HG02623 (cell line): ENCODE measurements around the gene CAB39L.

Experiments used
- ATAC-seq: cut with Tn5 transposase; IDR thresholded peaks from one replicate; pipeline ENCODE4 v1.9.1; 2021; ENCODE audit warnings: moderate library complexity; ENCODE audit not compliant: unreplicated experiment

CAB39L gene

GRCh38 chr13:49400755-49401659, 42.9 kb downstream of the CAB39L start:
- ATAC-seq, result peak; percentile 48

GRCh38 chr13:49399801-49400472, 43.9 kb downstream of the CAB39L start:
- ATAC-seq, result no peak

DNA sequence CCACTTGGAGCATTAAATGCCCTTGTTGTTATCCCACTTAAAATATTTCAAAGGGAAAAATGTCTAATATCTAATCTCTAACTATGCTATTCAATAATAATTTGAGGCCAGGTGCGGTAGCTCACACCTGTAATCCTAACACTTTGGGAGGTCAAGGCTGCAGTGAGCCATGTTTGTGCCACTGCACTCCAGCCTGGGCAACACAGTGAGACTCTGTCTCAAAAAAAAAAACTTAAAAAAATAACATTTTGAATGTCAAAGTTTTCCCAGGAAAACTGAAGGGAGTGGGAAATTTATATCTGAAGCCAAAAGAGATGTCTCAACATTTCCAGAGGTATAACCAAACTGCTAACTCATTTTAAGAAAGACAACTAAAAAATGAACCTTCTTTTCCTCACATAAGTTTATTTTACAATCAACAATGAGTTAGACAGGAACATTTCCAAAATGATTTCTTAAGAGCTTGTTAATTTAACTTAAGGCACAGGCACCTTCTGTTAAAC, 47.9 kb downstream of the CAB39L start:
- ATAC-seq, result no peak

DNA sequence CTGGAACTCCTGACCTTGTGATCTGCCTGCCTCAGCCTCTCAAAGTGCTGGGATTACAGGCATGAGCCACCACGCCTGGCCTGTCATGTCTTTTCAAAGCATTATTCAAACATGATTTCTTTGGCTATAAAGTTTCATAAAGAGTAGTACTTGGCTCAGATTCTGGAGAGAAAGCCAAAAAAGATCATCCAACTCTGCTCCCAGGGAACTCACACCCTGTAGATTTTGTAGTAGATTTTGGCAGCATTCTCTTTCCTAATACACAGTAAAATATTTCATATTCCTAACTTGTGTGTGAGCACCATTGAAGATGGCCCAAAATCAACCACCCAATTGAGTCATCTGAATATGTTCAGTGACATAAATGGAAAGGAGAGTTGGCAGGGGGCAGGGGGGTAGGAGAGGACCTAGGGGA, 48.4 kb downstream of the CAB39L start:
- ATAC-seq, result no peak

GRCh38 chr13:49388091-49388635, 55.7 kb downstream of the CAB39L start:
- ATAC-seq, result no peak

DNA sequence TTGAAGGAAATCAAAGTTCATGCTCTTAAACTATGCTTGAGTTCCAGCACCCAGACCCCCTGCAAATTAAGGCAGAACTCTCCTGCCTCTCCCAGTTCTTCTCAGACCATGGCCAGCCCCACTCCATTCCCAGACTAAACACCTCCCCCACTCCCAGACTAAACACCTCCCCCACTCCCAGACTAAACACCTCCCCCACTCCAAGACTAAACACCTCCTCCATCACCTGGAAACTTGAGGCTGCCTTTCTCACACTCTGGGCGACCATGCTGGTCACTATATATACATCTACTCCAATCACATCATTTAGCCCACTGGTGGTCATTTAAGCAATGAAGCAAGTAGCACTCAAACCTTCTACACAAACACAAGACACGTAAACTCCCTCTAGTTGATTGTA, 57.2 kb downstream of the CAB39L start:
- no peak for ATAC-seq

DNA sequence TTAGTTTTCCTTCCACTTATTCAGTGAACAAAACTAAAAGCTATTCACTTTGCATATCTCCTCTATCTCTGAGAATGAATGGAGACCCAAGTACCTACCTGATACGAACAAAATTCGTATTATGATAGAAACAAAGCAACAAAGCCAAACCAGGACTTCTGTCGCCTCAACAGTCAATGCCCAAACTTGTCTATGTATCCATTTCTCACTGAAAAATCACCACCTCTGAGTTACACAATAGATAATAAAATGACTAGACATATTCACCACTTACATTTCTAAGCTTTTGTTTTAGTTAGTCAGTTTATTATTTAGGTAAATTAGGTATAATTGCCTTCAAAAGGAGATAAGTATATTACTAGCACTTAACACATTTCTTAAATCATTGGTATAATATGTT, 67.7 kb downstream of the CAB39L start:
- ATAC-seq, result no peak

- no peak for ATAC-seq
Observed at GRCh38 chr13:49374585-49375290, 69.1 kb downstream of the CAB39L start.

DNA sequence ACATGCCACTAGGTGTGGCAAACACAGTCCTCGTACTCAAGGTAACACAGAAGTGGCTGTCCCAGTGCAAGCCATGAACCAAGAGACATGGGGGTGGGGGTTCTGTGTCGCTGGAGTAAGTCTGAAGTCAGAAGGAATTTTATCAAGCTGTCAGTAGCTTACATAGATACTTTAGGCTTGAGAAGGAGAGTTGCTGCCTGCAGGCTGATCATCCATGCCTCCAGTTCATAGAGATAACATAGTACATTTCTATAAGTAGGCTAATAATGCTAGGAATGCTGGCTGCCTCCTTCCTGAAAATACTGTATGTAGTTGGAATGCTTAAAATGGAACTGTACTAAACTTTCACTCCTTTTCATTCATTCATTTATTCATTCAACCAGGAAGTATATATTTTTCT, 70.1 kb downstream of the CAB39L start:
- ATAC-seq, result no peak

DNA sequence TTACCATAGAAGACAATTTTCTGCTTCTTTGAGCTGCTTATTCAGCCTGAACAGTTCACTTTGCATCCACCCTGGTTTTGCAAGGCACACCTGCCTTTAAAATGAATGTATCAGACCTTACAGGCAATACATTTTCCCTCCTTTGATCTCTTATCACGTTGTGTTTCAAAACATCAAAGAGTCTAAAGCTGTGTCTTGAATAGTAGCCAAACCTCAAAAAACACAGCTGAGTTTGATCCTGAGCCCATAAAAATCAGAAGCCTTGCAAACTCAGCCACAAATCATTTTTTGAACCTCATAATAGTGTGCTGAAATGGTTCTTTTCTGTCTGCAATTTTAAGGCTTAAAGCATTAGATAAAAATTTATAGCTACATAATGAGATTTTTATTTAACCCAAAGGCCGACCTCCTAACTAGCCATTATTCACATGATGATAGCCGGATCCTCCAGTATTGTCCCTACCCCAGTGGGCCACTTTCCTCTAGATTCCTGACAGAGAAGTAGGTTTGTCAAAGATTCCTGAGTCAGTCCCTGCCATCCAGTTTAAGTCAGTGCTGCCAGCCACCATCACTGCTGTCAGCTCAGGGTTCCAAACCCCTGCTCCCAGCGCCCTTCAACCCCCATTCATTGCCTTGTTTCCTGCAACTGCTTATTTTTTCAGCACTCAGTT, 71.8 kb downstream of the CAB39L start:
- ATAC-seq, result no peak

DNA sequence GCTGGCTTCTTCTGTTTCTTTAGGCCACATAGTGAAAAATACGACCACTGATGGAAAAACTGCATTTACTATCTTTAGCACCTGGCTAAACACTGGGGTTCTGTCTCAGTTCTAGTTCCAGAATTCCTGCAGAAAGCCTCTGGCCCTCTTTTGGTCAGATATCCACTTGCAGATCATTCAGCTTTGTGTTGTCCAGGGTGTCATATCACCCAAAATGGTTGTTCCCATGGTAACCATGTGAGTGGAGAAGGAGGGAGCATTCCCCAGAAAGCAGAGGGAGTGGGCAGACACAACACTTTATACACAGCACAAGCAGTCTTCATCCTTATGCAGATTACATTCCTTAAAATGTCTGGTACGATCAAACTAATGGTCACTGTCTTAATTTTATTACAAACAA, 73.5 kb downstream of the CAB39L start:
- ATAC-seq, result no peak

GRCh38 chr13:49369866-49370265, 74.0 kb downstream of the CAB39L start:
- ATAC-seq, result no peak

GRCh38 chr13:49368688-49369087, 75.2 kb downstream of the CAB39L start:
- no peak for ATAC-seq

DNA sequence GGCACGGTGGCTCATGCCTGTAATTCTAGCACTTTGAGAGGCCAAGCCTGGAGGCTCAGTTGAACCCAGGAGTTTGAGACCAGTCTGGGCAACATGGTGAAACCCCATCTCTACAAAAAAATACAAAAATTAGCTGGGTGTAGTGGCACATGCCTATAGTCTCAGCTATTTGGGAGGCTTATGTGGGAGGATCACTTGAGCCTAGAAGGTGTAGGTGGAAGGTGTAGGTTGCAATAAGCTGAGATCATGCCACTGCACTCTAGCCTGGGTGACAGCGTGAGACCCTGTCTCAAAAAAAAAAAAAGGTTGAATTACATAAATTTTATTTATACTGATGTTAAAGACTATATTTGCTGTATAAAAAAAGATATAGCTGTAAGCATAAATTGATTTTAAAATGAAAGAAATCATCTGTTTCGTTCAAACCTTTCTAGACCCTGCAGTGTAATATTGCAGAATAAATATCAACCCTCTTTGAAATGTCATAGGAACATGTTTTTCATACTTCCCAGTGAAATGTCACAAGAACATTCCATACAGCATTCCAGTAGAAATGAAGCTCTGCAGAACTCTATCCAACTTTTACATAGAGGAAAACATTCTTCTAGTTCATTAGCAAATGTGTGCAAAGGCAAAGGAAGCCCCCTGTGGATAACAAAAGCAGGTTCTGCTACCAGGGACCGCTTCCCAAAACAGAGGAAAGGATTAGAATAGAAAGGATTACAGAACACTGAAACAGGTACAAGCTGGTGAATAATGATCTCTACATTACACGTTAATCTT, 76.0 kb downstream of the CAB39L start:
- no peak for ATAC-seq

DNA sequence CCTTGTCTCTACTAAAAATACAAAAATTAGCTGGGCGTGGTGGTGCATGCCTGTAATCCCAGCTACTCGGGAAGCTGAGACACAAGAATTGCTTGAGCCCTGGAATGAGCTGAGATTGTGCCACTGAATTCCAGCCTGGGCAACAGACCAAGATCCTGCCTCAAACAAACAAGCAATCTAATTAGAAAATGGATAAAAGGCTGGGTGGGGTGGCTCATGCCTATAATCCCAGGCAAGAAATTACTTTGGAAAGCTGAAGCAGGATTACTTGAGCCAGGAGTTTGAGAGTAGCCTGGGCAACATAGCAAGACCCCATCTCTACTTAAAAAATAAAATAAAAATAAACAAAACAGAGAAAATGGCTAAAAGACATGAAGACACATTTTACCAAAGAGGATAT, 77.0 kb downstream of the CAB39L start:
- ATAC-seq, result no peak

DNA sequence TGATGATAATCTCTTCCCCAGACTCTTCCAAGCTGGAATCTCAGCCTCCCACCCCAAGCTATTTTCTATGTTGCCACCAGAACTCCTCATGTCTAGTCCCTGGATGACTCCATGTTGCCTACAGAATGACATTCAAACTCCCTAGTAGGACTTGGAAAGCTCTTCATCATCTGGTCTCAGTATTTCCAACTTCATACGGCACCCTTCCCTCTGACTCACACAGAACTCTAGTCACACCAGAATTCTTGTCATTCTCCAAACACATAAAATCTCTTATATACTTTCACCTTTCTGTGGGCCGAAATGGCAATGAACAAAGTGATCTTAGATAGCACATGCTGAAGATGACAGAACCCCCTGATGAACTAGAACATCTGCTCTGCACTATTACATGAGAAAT, 86.2 kb downstream of the CAB39L start:
- ATAC-seq, result no peak

DNA sequence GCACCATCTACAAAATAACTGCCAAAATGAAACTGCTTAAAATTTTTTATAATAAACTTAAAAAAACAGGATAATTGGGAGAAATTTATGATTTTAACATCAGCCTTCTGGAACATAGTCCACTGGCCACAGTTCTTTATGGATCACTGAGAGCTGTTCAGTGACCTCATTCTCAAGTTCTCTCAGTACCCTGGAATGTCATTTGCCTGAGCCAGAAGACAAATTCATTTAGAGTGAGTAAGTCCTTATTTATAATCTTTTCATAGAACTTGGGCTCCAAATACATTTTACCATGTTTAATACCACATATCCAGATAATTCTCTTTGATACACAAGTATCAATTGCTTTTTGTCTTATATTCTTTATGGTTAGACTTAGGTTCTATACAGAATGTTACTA, 87.6 kb downstream of the CAB39L start:
- ATAC-seq, result no peak

DNA sequence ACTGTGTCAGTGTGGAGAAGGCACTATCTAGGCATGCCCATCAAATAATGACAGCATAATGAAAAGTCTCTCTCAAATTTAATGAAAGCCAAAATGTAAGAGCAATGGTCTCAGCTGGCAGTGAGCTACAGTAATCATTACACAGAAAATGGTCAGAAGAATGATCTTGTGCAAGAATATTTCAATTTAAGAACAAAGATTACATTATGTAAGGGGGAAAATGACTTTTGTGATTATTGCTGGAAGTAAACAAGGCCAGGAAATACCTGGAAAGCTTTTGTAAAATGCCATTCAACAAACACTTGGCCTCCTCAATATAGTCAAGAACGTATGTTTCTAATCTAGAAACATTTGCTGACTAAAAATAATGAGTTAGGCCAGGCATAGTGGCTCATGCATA, 89.1 kb downstream of the CAB39L start:
- ATAC-seq, result no peak

- no peak for ATAC-seq
Observed at GRCh38 chr13:49353908-49354307, 90.0 kb downstream of the CAB39L start.

GRCh38 chr13:49351871-49352270, 92.0 kb downstream of the CAB39L start:
- ATAC-seq, result no peak
